Superior temporal gyrus (tissue), 1 donor: ENCODE measurements around the gene USP30.
"Not testable (repeated sequence)": the region's sequence is repeated elsewhere in the genome, so short reads cannot be mapped to it uniquely, and the experiment has no call there.

ENCODE experiments used
- DNase-seq: peaks from one replicate; pipeline ENCODE4 v3.0.0-alpha.2; 2016; ENCODE audit errors: extremely low spot score

USP30 gene, protein sequence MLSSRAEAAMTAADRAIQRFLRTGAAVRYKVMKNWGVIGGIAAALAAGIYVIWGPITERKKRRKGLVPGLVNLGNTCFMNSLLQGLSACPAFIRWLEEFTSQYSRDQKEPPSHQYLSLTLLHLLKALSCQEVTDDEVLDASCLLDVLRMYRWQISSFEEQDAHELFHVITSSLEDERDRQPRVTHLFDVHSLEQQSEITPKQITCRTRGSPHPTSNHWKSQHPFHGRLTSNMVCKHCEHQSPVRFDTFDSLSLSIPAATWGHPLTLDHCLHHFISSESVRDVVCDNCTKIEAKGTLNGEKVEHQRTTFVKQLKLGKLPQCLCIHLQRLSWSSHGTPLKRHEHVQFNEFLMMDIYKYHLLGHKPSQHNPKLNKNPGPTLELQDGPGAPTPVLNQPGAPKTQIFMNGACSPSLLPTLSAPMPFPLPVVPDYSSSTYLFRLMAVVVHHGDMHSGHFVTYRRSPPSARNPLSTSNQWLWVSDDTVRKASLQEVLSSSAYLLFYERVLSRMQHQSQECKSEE

DNA sequence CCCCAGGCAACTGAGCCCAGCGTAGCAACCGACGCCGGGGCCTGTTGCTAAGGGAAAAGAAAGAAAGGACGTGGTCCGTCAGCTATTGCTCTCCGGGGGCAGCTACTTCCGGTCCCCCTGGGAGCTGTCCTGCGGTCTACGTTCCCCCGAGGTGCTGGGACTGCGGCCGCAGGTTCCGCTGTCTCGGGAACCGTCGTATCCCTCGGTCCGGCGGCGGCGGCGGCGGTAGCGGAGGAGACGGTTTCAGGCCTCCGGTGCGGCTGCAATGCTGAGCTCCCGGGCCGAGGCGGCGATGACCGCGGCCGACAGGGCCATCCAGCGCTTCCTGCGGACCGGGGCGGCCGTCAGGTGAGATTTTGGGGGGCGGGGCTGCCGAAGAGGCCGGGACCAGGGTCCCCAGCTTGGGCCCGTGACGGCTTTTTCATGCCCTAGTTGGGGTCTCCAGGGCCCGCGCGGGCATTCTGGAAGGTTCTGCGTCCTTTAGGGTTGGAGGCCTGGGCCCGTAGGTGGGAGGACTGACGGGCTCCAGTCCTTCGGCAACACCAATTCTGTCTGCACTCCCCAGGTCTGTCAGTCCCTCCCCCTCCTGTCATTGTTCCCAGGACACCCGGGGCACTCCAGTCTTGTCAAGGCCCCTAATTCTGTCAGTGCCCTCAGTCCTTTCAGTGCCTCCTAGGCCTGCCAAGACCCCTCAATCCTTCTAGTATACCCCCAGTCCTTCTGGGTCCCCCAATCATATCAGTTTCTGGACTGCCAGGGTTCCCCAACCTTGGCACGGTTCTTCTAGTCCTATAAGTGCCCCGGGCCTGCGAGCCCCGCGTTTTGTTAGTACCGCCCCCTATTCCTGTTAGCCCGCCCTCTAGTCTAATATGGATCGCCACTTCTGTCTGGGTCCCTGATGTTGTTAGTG, at the start of gene USP30:
USP30 (plus strand) TSS at position 163 of the 910 bp plus-strand sequence; CDS start at position 266, 103 bp downstream.
- DNase-seq = peak; percentile 95

DNA sequence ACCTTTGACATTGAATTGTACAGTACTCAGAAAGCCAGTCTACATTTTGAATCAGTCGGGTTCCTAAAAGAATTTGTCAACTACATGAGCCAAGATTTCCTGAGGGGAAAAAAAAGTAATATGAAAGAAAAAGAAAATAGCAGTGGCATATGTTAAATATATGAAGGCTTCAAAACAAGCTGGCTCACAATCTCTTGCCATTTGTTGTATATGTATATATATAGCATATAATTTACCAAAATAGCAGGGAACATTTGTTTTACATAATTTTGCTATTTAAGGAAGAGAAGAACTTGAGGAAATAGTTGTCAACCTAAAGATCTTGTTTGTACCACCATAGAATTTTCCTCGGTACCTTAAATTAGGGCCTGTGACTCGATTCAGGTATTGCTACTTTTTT, 48.4 kb upstream of the USP30 start:
- DNase-seq = peak; percentile 60

DNA sequence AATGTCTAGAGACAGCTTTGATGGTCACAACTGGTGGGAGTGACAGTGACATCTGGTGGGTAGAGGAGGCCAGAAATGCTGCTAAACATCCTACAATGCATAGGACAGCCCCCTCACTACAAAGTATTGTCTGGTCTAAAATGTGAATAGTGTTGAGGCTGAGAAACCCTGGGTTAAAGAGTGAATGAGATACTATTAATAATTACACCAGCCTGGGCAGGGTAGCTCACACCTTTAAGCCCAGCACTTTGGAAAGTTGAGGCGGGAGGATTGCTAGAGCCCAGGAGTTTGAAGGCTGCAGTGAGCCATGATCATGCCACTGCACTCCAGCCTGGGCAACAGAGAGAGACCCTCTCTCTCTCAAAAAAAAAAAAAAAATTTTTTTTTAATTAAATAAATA, 42.6 kb upstream of the USP30 start:
- no peak for DNase-seq

DNA sequence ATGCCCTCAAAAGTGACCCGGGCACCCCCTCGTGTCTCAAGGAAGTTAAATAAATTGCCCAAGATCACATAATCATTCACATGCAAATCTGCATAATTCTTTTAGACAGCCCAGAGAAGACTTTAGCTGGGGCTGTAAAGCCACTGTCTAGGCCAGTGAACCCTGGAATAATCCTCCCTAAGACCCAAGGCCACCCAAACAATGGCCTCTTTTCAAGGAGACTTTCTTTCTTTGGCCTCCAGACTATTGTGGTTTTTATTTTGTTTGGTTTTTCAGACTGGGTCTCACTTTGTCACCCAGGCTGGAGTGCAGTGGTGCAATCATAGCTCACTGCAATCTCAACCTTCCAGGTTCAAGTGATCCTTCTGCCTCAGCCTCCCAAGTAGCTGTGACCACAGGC, 42.1 kb upstream of the USP30 start:
- DNase-seq = no peak

DNA sequence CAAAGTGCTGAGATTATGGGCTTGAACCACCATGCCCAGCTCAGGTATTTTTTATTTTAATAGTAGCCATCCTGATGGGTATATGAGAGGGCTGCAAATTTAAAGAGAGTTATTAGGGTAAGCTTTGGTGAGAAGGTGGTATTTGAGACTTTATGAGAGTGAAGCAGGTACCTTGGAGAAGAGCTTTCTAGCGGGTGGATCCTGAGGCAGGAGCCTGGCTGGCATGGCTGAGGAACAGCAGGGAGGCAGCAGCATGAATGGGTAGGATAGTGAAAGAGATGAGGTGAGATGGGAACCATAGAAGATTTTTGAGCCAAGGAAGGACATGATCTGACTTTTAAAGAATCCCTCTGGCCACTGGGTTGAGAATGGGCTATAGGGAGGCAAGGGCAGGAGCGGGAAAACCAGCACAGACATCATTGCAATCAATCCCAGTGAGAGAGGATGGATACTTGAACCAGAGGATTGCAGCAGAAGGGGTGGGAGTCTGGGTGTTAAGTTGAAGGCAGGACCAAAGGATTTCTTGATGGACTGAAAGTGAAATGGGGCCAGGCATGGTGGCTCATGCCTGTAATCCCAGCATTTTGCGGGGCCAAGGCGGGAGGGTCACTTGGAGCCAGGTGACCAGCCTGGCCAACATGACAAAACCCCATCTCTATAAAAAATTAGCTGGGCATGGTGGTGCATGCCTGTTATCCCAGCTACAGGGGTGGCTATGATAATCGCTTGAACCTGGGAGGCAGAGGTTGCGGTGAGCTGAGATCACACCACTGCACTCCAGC, 37.2 kb upstream of the USP30 start:
- no peak for DNase-seq

DNA sequence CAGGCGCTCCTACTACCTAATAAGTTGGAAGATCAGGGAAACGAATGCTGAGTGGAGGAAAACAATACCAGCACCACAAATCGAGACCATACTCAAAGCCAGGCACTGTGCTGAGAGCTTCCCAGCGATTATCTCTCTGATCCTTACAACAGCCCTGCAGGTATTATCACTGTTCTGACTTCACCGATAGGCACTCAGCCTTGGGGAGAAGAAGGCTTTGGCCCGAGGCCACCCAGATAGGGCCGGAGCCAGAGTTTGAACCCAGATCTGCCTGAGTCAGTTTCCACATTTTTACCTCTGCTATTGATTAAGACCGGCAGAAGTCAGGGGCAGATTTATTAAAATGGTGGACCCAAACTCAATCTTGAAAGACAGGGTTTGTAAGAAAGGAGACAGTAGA, 36.4 kb upstream of the USP30 start:
- no peak for DNase-seq

DNA sequence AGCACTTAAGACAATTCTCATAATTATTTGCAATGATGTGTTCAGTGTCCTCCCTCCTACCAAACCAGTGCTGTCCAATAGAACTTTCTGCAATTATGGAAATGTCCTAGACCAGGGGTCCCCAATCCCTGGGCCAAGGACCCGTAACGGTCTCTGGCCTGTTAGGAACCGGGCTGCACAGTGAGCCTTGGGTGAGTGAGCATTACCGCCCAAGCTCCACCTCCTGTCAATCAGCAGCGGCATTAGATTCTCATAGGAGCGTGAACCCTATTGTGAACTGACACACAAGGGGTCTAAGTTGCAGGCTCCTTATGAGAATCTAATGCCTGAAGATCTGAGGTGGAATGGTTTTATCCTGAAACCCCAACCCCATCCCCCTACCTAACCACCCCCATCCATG, 35.4 kb upstream of the USP30 start:
- DNase-seq = no peak

DNA sequence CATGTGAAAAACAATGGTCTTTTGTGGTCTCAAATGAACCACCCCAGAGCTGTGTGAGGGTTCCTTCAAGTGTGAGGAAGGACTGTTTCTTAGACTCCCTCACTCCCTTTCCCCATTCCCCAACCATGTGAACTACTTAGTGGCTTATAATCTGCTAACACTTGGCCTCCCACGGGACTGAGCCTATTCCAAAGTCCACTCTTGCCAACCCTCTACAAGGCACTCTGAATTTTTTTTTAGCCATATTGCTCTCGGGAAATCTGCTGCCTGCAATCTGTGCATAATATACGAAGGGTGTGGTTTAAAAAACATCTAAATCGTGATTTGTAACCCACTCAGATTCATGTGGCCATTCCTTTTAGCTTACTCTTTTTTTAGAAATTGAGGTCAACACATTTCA, 34.1 kb upstream of the USP30 start:
- DNase-seq = peak; percentile 29

DNA sequence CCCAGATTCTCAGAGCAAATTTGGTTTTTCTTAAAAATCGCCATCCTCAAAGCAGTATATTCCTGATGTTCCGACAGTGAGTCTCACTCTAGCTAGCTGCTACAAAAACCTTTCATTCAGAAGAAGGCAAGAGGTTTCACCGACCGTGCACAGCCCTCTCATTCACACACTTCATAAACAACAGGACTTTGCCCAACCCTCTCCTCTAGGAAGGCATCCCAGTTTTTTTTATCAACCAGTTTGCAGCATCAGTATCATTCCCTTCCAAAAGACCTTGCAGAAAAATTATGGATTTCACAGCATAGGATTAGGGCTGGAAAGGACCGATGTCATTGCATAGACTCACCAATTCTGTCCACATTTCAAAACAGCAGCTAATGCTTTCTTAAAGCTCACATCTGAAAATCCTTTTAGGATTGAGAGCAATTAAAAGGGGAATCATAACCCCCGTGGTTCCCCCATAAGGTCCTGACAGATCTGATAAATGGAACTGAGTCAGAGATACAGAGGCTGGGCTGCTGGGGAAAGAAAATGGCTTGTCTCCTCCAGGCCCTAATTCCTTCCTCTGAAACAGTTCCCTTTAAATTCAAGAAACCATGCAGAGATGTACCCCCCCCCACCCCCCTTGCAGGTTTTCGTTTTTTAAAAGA, 32.1 kb upstream of the USP30 start:
- peak; percentile 49 for DNase-seq

DNA sequence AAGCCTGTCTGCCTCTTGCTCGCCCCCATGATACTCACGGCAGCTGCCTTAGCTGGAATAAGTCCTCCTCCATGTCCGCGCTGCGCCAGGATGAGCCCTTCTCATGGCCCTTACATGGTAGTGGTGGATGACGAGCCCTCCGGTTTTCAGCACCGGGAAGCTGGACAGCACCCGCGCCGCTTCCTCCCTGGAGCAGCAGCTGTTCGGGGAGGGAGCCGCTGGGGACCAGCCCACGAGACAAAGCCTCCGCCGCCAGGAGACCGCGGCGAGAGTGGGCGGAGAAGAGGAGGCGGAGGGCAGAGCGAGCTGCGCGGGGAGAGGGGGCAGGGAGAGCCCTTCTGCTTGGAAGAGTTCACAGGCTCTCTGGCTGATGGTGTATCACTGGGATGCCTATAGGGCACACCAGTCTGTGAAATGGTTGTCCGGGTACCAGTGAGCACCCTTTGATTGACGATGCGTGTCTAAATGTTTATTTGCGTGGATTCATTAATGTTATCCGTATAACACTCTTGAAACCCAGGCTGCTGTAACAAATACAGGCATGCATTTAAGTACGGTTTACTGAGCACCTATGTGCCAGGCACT, 31.5 kb upstream of the USP30 start, which contains the start of gene SVOP:
SVOP (minus strand) TSS at position 273 of the 585 bp plus-strand sequence; CDS start at position 73, 200 bp downstream.
- DNase-seq = peak; percentile 86

DNA sequence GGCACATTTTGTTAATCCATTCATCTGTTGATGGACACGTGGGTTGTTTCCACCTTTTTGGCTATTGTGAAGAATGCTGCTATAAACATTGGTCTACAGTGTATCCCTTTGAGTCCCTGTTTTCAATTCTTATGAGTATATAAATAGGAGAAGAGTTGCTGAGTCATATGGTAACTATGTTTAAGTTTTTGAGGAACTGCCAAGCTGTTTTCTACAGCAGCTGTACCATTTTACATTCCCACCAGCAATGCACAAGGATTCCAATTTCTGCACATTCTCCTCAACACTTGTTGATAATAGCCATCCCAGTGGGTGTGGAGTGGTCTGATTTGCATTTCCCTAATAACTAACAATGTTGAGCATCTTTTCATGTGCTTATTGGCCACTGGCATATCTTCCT, 24.6 kb upstream of the USP30 start:
- peak; percentile 74 for DNase-seq

DNA sequence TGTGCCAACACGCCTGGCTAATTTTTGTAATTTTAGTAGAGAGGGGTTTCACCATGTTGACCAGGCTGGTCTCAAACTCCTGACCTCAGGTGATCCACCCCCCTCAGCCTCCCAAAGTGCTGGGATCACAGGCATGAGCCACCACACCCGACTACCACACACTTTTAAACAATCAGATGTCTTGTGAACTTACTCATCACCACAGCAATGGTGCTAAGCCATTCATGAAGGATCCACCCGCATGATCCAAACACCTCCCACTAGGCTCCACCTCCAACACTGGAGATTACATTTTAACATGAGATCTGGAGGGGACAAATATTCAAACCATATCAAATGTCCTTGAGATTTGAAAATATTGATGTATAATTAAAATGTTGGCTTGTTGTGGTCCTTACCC, 23.8 kb upstream of the USP30 start:
- not testable (repeated sequence) for DNase-seq

DNA sequence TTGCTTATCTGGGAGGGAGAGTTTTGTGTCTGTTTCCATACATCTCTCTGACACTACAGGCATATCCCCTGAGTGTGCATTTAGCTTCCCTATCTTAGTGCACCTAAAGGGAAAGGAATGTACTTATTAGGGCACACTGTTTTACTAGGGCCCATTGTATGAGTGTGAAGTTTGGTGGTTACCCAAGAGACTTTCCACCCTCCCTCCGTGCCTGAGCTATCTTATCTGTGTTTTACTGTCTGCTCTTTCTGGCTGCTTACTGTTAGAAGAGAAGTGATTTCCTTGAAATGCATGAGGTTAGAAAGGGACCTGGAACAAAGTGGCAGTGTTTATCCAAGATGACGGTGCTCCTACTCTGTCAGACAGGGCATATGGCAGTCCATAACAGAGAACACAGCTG, 23.0 kb upstream of the USP30 start:
- DNase-seq = no peak

DNA sequence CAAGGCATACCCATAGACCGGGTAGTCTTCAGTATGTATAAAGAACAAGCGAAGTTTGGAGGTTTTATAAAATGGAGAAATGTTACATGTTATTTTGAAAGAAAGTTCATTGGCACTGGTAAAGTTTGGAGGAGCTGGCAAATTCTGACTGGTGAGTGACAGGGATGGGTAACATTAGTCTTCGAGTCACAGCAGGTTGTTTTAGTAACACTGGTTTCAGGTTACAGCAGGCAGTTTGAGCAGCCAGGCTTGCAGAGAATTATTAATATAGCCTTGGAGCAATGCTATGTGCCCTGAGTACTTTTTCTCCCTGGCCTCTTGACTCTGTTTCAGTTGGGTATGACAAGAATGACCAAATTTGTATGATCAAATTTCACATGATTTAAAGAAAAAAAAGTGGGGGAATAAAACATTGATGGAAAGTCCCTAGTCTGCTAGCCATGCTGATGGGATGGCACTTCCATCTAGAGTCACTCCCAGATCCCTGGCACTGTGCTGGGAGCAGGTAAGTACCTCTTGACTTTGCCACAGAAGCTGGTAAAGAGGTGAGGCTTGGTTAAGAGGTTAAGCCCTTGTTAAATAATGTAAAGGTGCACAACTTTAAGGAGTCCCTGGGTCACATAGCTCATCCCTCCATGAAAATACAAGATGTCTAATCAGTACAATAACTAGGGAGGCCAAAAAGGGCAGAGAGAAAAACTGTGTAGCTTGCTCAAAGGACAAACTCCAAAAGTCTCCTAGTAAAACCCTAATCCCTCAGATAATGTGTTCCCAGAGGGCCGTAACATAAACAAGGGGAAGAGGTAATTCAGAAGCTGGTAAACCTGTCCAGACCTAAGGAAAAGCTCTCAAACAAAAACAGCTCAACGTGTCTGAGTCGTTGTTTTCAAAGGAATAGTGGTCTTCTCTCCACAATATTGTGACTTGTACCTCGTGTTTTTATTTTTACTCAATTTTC, 18.9 kb upstream of the USP30 start:
- no peak for DNase-seq

DNA sequence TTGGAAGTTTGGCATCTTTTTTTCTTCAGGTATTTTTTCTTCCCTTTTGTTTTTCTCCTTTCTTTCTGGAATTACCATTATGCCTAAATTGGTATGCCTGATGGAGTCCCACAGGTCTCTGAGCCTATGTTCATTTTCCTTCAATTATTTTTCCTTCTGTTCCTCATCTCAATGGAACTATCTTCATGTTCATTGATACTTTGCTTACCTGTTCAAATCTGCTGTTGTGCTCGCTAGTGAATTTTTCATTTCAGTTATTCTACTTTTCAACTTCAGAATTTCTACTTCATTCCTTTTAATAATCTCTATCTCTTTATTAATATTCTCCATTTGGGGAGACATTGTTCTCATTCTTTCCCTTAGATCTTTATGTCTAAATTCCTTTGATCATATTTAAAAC, 15.4 kb upstream of the USP30 start:
- no peak for DNase-seq

DNA sequence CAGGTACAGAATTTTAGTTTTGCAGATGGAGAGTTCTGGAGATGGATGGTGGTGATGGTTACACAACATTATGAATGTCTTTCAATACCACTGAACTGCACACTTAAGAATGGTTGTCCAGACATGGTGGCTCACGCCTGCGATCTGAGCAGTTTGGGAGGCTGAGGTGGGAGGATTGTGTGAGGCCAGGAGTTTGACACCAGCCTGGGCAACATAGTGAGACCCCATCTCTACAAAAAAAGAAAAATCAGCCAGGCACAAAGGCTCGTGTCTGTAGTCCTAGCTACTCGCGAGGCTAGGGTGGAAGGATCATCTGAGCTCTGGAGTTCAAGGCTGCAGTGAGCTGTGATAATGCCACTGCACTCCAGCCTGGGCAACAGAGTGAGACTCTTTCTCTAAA, 8.1 kb upstream of the USP30 start:
- no peak for DNase-seq

DNA sequence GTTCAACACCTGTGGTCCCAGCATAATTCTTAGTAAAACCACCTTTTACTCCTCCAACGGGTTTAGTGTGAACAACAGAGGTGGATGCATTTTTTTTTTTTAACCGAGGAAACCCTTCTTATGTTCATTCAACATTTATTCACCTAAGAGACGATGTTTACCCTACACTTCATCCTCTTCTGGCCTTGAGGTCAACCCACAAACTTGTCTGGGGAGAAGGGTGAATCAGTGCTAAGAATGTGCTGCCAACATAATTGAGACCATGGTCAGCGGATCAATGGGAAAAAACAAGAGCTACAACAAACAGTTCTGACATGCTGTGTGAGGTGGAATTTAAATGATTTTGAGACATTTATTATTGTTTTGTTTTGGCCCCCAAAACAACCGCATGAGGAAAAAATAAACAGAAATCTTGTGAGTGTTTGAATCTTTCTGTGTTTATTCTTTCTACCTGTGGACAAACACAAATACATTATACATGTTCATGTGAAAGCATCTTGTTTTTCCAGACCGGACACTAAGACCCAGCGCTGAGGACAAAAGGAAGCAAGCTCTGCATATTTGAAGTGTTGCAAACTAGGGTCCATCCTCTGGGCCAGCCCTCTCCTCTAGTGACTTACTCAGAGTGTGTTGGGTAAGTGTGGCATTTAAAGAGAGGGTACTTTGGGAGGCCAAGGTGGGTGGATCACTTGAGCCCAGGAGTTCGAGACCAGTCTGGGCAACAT, 5.1 kb upstream of the USP30 start:
- DNase-seq = no peak

DNA sequence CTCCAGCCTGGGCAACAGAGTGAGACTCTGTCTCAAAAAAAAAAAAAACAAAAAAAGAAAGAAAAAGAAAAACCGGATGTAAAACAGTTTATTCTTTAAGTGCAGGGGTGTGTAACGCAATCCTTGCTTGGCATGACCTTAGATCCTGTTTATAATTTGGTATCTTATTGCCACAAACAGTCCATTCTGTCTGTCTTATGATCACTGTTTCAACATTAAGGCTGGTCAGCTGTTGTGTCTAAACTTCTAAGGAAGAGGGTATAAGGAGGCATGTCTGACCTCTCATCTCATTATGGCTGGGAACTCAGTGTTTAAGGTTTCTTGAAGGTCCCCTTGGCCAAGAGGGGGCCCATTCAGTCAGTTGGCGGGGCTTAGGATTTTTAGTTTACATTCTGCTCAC, 3.7 kb upstream of the USP30 start:
- not testable (repeated sequence) for DNase-seq

DNA sequence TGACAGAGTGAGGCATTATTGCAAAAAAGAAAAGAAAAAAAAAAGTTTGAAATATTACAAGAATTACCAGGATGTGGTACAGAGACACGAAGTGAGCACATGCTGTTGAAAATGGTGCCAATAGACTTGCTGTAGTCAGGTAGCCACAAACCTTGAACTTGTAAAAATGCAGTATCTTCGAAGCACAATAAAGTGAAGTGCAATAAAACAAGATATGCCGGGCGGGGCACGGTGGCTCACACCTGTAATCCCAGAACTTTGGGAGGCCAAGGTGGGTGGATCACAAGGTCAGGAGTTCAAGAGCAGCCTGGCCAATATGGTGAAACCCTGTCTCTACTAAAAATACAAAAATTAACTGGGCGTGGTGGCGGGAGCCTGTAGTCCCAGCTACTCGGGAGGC, 2.6 kb upstream of the USP30 start:
- DNase-seq = not testable (repeated sequence)
